Ectodermal cell (in vitro differentiated cells): ENCODE measurements around the gene ANKRD24.
"Not testable (repeated sequence)": the region's sequence is repeated elsewhere in the genome, so short reads cannot be mapped to it uniquely, and the experiment has no call there.

Experiments
- H3K27ac ChIP-seq: 2 replicates; pipeline ENCODE4 v1.7.0; 2013; ENCODE audit warnings: mild to moderate bottlenecking, low read depth, low read length; ENCODE audit not compliant: insufficient read depth, poor library complexity, severe bottlenecking
- H3K27me3 ChIP-seq: 2 replicates; pipeline ENCODE4 v1.7.0; 2013; ENCODE audit warnings: mild to moderate bottlenecking, low read length; ENCODE audit not compliant: insufficient read depth, control insufficient read depth, poor library complexity, severe bottlenecking
- H3K36me3 ChIP-seq: one replicate; pipeline ENCODE4 v1.7.0; 2013; ENCODE audit warnings: low read length; ENCODE audit not compliant: control insufficient read depth, insufficient read depth
- H3K4me1 ChIP-seq: one replicate; pipeline ENCODE4 v1.7.0; 2013; ENCODE audit warnings: low read length; ENCODE audit not compliant: control insufficient read depth, insufficient read depth
- H3K4me3 ChIP-seq: 2 replicates; pipeline ENCODE4 v1.7.0; 2013; ENCODE audit warnings: low read depth, low read length, control low read depth; ENCODE audit not compliant: insufficient read depth
- H3K9me3 ChIP-seq: 2 replicates; pipeline ENCODE4 v1.7.0; 2013; ENCODE audit warnings: mild to moderate bottlenecking, low read length, moderate library complexity; ENCODE audit not compliant: control insufficient read depth
- WGBS, 2 experiments: methylation state at CpG; one replicate each; pipeline ENCODE4 v1.1.7; 2013; ENCODE audit warnings: missing lambda C conversion rate in 2 of 2; 5-methylcytosine and 5-hydroxymethylcytosine counted together

Gene ANKRD24

DNA sequence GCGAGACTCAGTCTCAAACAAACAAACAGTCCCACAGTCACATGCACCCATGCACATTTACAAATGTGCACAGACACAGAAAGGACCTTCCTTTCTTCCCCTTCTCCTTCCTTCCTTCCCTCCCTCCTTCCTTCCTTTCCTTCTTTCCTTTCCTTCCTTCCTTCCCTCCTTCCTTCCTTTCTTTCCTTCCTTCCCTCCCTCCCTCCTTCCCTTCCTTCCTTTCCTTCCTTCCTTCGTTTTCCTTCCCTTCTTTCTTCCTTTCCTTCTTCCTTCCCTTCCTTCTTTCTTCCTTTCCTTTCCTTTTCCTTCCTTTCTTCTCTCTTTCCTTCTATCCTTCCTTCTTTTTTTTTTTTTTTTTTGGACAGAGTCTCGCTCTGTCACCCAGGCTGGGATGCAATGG is 30.6 kb downstream of the ANKRD24 start:
- Histone ChIP-seq H3K27me3 (no peaks in the 10 kb centered on the region), H3K27ac (no peak overlapping the region), H3K9me3 (no peaks in the 10 kb centered on the region), H3K4me3 (no peak overlapping the region), H3K36me3 (no peaks in the 10 kb centered on the region), H3K4me1 (no peaks in the 10 kb centered on the region)
- 89 to 95% methylated on average over 3 of the region's 3 CpGs for WGBS, 2 experiments

DNA sequence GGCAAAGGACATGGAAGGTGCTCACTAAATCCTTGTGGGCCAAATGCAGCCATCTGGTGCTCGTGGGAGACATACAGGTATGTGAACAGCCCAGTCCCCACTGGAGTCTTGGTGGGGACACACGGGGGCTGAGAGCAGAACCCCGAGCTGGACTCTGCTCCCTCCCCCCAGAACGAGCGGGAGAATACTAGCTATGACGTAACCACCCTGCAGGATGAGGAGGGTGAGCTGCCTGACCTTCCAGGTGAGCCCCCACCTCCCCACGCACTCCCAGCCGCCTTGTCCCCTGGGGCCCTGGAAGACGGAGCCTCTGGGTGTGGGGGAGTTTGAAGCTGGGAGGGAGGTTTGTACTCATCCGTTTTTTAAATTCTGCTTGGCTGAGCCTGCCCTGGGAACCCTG is 33.3 kb downstream of the ANKRD24 start:
- Histone ChIP-seq H3K4me3 (no peak overlapping the region), H3K4me1 (no peaks in the 10 kb centered on the region)
- 90 to 93% methylated on average over 10 of the region's 10 CpGs for WGBS, 2 experiments

DNA sequence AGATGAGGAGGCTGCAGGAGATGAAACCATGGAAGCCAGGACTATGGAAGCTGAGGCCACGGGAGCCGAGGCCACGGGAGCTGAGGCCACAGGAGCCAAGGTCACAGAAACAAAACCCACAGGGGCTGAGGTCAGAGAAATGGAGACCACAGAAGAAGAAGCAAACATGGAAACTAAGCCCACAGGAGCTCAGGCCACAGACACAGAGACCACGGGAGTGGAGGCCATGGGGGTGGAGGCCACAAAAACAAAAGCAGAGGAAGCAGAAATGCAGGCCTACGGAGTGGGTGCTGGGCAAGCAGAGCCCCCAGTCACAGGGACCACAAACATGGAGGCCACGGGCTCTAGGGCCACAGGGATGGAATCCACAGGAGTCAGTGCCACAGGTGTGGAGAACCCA is 34.4 kb downstream of the ANKRD24 start:
- no peaks in the 10 kb centered on the region for H3K4me1 ChIP-seq
- no peak overlapping the region for H3K27ac ChIP-seq
- no peak overlapping the region for H3K4me3 ChIP-seq
- no peaks in the 10 kb centered on the region for H3K36me3 ChIP-seq
- WGBS, 2 experiments = 80% methylated on average over 6 of the region's 6 CpGs
- H3K27me3 ChIP-seq = no peaks in the 10 kb centered on the region
- H3K9me3 ChIP-seq = no peaks in the 10 kb centered on the region

More for the DNA sequence above, 33.3 kb downstream of the ANKRD24 start:
- H3K9me3 ChIP-seq = no peaks in the 10 kb centered on the region
- H3K27me3 ChIP-seq = no peaks in the 10 kb centered on the region
- no peaks in the 10 kb centered on the region for H3K36me3 ChIP-seq
- no peak overlapping the region for H3K27ac ChIP-seq

DNA sequence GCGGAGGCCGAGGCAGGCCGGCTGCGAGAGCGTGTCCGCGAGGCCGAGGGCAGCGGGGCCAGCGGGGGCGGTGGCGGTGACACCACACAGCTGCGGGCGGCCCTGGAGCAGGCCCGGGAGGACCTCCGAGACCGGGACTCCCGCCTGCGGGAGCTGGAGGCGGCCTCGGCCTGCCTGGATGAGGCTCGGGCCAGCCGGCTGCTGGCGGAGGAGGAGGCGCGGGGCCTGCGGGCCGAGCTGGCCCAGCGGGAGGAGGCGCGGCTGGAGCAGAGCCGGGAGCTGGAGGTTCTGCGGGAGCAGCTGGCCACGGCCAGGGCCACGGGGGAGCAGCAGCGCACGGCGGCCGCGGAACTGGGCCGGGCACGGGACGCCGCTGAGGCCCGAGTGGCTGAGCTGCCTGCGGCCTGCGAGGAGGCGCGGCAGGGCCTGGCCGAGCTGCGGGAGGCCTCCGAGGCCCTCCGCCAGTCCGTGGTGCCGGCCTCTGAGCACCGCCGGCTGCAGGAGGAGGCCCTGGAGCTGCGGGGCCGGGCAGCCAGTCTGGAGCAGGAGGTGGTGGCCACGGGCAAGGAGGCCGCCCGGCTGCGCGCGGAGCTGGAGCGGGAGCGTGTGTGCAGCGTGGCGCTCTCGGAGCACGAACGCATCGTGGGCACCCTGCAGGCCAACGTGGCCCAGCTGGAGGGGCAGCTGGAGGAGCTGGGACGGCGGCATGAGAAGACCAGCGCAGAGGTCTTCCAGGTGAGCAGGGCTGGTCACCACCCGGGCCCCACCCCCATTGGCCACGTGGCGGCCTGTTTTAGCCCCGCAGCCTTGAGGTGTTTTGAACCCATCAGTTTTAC is 35.2 kb downstream of the ANKRD24 start:
- H3K27ac ChIP-seq = no peak overlapping the region
- no peaks in the 10 kb centered on the region for H3K27me3 ChIP-seq
- 95 to 96% methylated on average over 80 to 81 of the region's 81 CpGs for WGBS, 2 experiments
- H3K4me3 ChIP-seq = no peak overlapping the region
- H3K36me3 ChIP-seq = no peaks in the 10 kb centered on the region
- H3K9me3 ChIP-seq = no peaks in the 10 kb centered on the region
- no peaks in the 10 kb centered on the region for H3K4me1 ChIP-seq

DNA sequence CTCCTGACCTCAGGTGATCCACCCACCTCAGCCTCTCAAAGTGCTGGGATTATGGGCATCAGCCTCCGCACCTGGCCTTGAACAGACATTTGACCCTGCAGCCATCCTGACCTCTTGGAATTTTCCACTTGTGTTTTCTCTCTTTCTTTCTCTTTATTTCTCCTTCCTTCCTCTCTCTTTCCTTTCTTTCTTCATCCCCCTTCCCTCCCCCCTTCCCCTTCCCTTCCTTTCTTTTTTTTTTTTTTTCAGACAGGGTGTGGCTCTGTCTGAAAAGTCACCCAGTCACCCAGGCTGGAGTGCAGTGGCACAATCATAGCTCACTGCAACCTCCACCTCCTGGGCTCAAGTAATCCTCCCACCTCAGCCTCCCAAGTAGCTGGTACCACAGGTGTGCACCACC is 36.0 kb downstream of the ANKRD24 start:
- not testable (repeated sequence) for H3K4me1 ChIP-seq, H3K36me3 ChIP-seq, H3K9me3 ChIP-seq, H3K4me3 ChIP-seq, H3K27ac ChIP-seq, H3K27me3 ChIP-seq
- WGBS, 2 experiments = 89 to 92% methylated on average over 1 of the region's 1 CpG

DNA sequence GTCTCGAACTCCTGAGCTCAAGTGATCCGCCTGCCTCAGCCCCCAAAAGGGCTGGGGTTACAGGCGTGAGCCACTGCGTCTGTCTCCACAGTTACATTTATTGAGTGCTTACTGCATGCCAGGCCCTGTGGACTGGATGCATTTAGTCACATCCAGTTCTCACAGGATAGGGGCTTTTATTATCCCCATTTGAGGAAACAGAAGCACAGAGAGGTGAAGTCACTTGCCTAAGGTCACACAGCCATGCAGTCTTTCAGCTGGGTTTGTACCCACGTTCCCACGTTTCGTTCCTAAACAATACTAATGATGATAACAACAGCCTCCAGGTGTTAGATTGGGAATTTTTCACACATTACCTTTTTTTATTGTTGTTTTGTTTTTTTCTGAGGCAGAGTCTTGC is 37.7 kb downstream of the ANKRD24 start:
- no peaks in the 10 kb centered on the region for H3K36me3 ChIP-seq
- no peaks in the 10 kb centered on the region for H3K27me3 ChIP-seq
- H3K27ac ChIP-seq = no peak overlapping the region
- peaks cover 5% of the 10 kb centered on the region for H3K4me1 ChIP-seq
- WGBS, 2 experiments = 94 to 95% methylated on average over 7 of the region's 7 CpGs
- H3K4me3 ChIP-seq = no peak overlapping the region
- no peaks in the 10 kb centered on the region for H3K9me3 ChIP-seq

DNA sequence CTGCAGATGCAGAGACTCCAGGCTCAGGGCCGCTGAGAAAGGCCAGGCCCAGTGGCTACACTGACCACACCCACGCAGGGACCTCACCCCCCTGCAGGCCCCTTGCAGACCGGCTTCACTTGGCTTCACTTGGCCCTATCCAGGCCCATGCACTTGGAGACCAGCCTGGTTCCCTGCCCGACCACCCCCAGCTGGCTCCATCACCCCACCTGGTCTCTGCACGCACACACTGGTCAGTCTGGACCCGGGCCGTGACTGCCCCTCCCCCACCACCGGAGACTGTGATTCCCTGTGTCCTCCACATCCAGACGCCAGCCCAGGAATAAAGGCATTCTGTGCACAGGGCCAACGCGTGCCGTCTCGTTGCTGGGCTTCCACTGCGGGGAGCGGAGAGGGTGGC is 42.0 kb downstream of the ANKRD24 start:
- H3K4me1 ChIP-seq = peaks cover 9% of the 10 kb centered on the region
- H3K9me3 ChIP-seq = no peaks in the 10 kb centered on the region
- no peak overlapping the region for H3K27ac ChIP-seq
- 77 to 81% methylated on average over 15 of the region's 15 CpGs for WGBS, 2 experiments
- no peaks in the 10 kb centered on the region for H3K36me3 ChIP-seq
- H3K4me3 ChIP-seq = no peak overlapping the region
- H3K27me3 ChIP-seq = peaks cover 5% of the 10 kb centered on the region

DNA sequence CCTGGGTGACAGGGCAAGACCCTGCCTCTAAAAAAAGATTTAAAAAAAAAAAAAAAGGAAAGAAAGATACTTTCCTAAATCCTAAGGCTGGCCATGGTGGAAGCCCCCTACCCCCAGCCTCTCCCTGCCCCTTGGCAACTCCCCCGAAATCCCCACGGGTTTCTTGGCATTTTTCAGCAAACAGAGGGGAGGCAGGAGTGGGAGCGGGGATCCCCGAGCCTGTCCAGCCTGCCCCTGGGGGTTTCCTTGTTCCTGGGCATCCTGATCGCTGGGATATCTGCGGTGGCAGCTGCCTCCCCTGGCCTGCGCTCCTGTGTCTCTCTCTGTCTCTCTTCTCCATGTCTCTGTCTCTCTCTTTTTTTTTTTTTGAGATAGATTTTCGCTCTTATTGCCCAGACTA is 43.4 kb downstream of the ANKRD24 start:
- H3K9me3 ChIP-seq = no peaks in the 10 kb centered on the region
- WGBS, 2 experiments = 90 to 91% methylated on average over 8 of the region's 8 CpGs
- no peak overlapping the region for H3K27ac ChIP-seq
- no peaks in the 10 kb centered on the region for H3K36me3 ChIP-seq
- H3K4me3 ChIP-seq = no peak overlapping the region
- peaks cover 5% of the 10 kb centered on the region for H3K27me3 ChIP-seq
- peaks cover 9% of the 10 kb centered on the region for H3K4me1 ChIP-seq

DNA sequence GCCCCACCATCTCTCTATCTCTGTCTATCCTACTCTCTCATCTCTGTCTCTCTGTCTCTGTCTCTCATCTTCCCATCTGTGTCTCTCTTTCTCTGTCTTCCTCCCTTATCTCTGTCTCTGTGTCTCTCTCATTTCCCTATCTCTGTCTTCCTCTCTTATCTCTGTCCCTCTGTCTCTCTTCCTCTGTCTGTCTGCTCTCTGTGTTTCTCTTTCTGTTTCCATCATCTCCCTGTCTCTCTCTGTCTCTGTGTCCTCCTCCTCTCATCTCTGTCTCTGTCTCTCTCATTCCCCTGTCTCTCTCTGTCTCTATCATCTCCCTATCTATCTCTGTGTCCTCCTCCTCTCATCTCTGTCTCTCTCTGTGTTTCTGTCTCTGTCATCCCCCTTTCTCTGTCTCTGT is 45.3 kb downstream of the ANKRD24 start:
- peaks cover 5% of the 10 kb centered on the region for H3K27me3 ChIP-seq
- H3K27ac ChIP-seq = no peak overlapping the region
- peaks cover 9% of the 10 kb centered on the region for H3K4me1 ChIP-seq
- no peaks in the 10 kb centered on the region for H3K36me3 ChIP-seq
- H3K9me3 ChIP-seq = no peaks in the 10 kb centered on the region
- H3K4me3 ChIP-seq = no peak overlapping the region

DNA sequence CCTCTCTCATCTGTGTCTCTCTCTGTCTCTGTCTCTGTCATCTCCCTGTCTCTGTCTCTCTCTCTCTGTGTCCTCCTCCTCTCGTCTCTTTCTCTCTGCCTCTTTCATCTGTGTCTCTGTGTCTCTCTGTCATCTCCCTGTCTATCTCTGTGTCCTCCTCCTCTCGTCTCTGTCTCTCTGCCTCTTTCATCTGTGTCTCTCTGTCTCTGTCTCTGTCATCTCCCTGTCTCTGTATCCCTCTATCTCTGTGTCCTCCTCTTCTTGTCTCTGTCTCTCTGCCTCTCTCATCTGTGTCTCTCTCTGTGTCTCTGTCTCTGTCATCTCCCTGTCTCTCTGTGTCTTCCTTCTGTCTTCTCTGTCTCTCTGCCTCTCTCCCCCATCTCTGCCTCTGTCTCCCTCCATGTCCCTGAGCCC is 46.3 kb downstream of the ANKRD24 start:
- Histone ChIP-seq H3K9me3 (no peaks in the 10 kb centered on the region), H3K27ac (no peak overlapping the region), H3K36me3 (no peaks in the 10 kb centered on the region), H3K4me1 (peaks cover 9% of the 10 kb centered on the region), H3K27me3 (peaks cover 5% of the 10 kb centered on the region), H3K4me3 (no peak overlapping the region)
- WGBS, 2 experiments = 80 to 81% methylated on average over 2 of the region's 2 CpGs
